Testis (tissue), 3 donors: ENCODE results near the gene CELA2A. TPM values are rescaled to one million over a fixed set of nuclear protein-coding genes. Genes with fewer than 3 reads are reported as not detected.
"Not testable (repeated sequence)": the region's sequence is repeated elsewhere in the genome, so short reads cannot be mapped to it uniquely, and the experiment has no call there.

Experiments
- DNase-seq: peaks from one replicate; pipeline ENCODE4 v3.0.0-alpha.2; 2019
- H3K27ac ChIP-seq, 2 donors: fragments of 200-600 bp; sonication (generic); one replicate each; pipeline ENCODE4 v1.5.1; 2019
- H3K27me3 ChIP-seq: fragments of 200-600 bp; sonication (generic); one replicate; pipeline ENCODE4 v1.5.1; 2019
- H3K36me3 ChIP-seq: fragments of 200-600 bp; sonication (generic); one replicate; pipeline ENCODE4 v1.5.1; 2017; ENCODE audit warnings: low read depth; ENCODE audit errors: missing control alignments
- H3K4me1 ChIP-seq: fragments of 200-600 bp; sonication (generic); one replicate; pipeline ENCODE4 v1.5.1; 2019
- H3K4me3 ChIP-seq, 2 donors: fragments of 200-600 bp; sonication (generic); one replicate each; pipeline ENCODE4 v1.5.1; 2017 to 2019
- H3K9me3 ChIP-seq: fragments of 200-600 bp; sonication (generic); one replicate; pipeline ENCODE4 v1.5.1; 2017
- CTCF ChIP-seq, 3 experiments: fragments of 450-650 bp in 2 of 3; fragments of 200-600 bp in 1 of 3; sonication (generic) in 1 of 3; IDR thresholded peaks; one replicate each; pipeline ENCODE4 v1.5.1; 2016 to 2019; ENCODE audit warnings: antibody characterized with exemption in 3 of 3, mild to moderate bottlenecking in 2 of 3, moderate library complexity in 1 of 3
- POLR2A ChIP-seq: fragments of 450-650 bp; IDR thresholded peaks from one replicate; pipeline ENCODE4 v1.6.1; 2017; ENCODE audit warnings: antibody characterized with exemption, mild to moderate bottlenecking, moderate library complexity
- WGBS, 2 donors: methylation state at CpG; one replicate each; pipeline ENCODE4 v1.1.5; 2018; 5-methylcytosine and 5-hydroxymethylcytosine counted together
- intact Hi-C: fragments of 100-400 bp; cut with DNase I; formaldehyde crosslinking; loops from one replicate; pipeline ENCODE4 v1.15.1; 2023; ENCODE audit warnings: low total_unique reads
- polyA plus RNA-seq: library from polyadenylated mRNA; stranded (reverse); fragments of 350-450 nt; fragmentation: Illumina TruSeq; extraction: RNeasy Lipid Tissue Mini Kit (QIAGEN cat#74804); gene quantifications from one replicate; pipeline ENCODE4 v1.2.3, GENCODE V29; 2014; ENCODE audit warnings: low read depth, low replicate concordance; ENCODE audit not compliant: insufficient read depth
- total RNA-seq, 2 donors: library from RNA; depleted of rRNA; stranded (reverse); fragments of >200 nt; gene quantifications; one replicate each; pipeline ENCODE4 v1.2.3, GENCODE V29; 2016

CELA2A gene
- total and polyA plus RNA-seq, 3 donors from 2014 or later = 2.4 to 4.8 (median 3.7) TPM

- WGBS, 2 donors = 35 to 48% methylated on average over 5 of the region's 5 CpGs
These were observed 19.3 kb downstream of the CELA2A start, which contains the start of gene CELA2B for GRCh38 chr1:15475752-15476314. CELA2B (plus strand) TSS chr1:15476104; CDS start chr1:15476126, 22 bp downstream.

GRCh38 chr1:15476927-15477326 is 20.4 kb downstream of the CELA2A start:
- no peaks in the 10 kb centered on the region for H3K9me3 ChIP-seq
- TF ChIP-seq CTCF (IDR thresholded peaks at IDR 0.05) (no peak), POLR2A (no peak)
- H3K4me1 ChIP-seq = peaks cover 16% of the 10 kb centered on the region
- H3K4me3 ChIP-seq = no peak overlapping the region
- no peaks in the 10 kb centered on the region for H3K27me3 ChIP-seq
- H3K36me3 ChIP-seq = no peaks in the 10 kb centered on the region
- no peak for DNase-seq
- intact Hi-C loops = no loop called here
- H3K27ac ChIP-seq = peak overlapping the region in 1 of 2 donors; percentile 20
- WGBS, 2 donors = 70 to 72% methylated on average over 3 of the region's 3 CpGs

More at GRCh38 chr1:15475752-15476314, 19.3 kb downstream of the CELA2A start, which contains the start of gene CELA2B:
- intact Hi-C loops = no loop called here
- Histone ChIP-seq H3K9me3 (no peaks in the 10 kb centered on the region), H3K36me3 (no peaks in the 10 kb centered on the region), H3K27ac (peak within 1 kb of the TSS; percentile 9 to 20), H3K4me1 (peaks cover 16% of the 10 kb centered on the region), H3K4me3 (no peak within 1 kb of the TSS), H3K27me3 (no peaks in the 10 kb centered on the region)
- TF ChIP-seq CTCF (IDR thresholded peaks at IDR 0.05) (no peak), POLR2A (no peak)
- peak; percentile 35 for DNase-seq

- intact Hi-C loops = no loop called here
These were observed 21.2 kb downstream of the CELA2A start for GRCh38 chr1:15477646-15478212.

GRCh38 chr1:15479654-15480347 is 23.3 kb downstream of the CELA2A start:
- H3K4me3 ChIP-seq = no peak overlapping the region
- 93 to 94% methylated on average over 11 of the region's 11 CpGs for WGBS, 2 donors
- no peak overlapping the region for H3K27ac ChIP-seq
- no peaks in the 10 kb centered on the region for H3K9me3 ChIP-seq
- intact Hi-C loops = no loop called here
- H3K4me1 ChIP-seq = peaks cover 16% of the 10 kb centered on the region
- no peaks in the 10 kb centered on the region for H3K36me3 ChIP-seq
- no peaks in the 10 kb centered on the region for H3K27me3 ChIP-seq
- DNase-seq = no peak
- TF ChIP-seq POLR2A = no peak
- no peak for TF ChIP-seq CTCF (IDR thresholded peaks at IDR 0.05)

More at GRCh38 chr1:15477646-15478212, 21.2 kb downstream of the CELA2A start:
- no peak for DNase-seq
- Histone ChIP-seq H3K4me1 (peaks cover 16% of the 10 kb centered on the region), H3K27me3 (no peaks in the 10 kb centered on the region), H3K4me3 (no peak overlapping the region), H3K36me3 (no peaks in the 10 kb centered on the region), H3K9me3 (no peaks in the 10 kb centered on the region), H3K27ac (no peak overlapping the region)
- WGBS, 2 donors = 78 to 97% methylated on average over 5 of the region's 5 CpGs
- TF ChIP-seq POLR2A = no peak
- no peak for TF ChIP-seq CTCF (IDR thresholded peaks at IDR 0.05)

- H3K9me3 ChIP-seq, DNase-seq, H3K4me3 ChIP-seq, intact Hi-C loops, H3K27me3 ChIP-seq, H3K36me3 ChIP-seq, H3K27ac ChIP-seq, H3K4me1 ChIP-seq: not testable (repeated sequence)
- WGBS, 2 donors = 84 to 89% methylated on average over 6 of the region's 6 CpGs
These were observed 25.9 kb downstream of the CELA2A start for GRCh38 chr1:15482455-15482854.

- H3K27me3 ChIP-seq, intact Hi-C loops, H3K36me3 ChIP-seq, H3K4me3 ChIP-seq, DNase-seq, H3K4me1 ChIP-seq, H3K9me3 ChIP-seq, H3K27ac ChIP-seq: not testable (repeated sequence)
- 85 to 86% methylated on average over 15 to 16 of the region's 16 CpGs for whole genome bisulfite sequencing, 2 donors
These were observed 26.5 kb downstream of the CELA2A start for GRCh38 chr1:15482983-15483543.
